Testis (tissue), 2 donors: ENCODE data around the gene CEP72.

Experiments
- CTCF ChIP-seq, 3 experiments: fragments of 450-650 bp in 2 of 3; fragments of 200-600 bp in 1 of 3; sonication (generic) in 1 of 3; IDR thresholded peaks; one replicate each; pipeline ENCODE4 v1.5.1; 2016 to 2019; ENCODE audit warnings: antibody characterized with exemption in 3 of 3, mild to moderate bottlenecking in 2 of 3, moderate library complexity in 1 of 3
- POLR2A ChIP-seq: fragments of 450-650 bp; IDR thresholded peaks from one replicate; pipeline ENCODE4 v1.6.1; 2017; ENCODE audit warnings: antibody characterized with exemption, mild to moderate bottlenecking, moderate library complexity

GRCh38 chr5:608429-609370, 3.4 kb upstream of the CEP72 start:
- TF ChIP-seq CTCF (IDR thresholded peaks at IDR 0.05), result no peak
- no peak for TF ChIP-seq POLR2A
